C4-2B (cell line): ENCODE data around the gene ANG.
"Not testable (repeated sequence)": the region's sequence is repeated elsewhere in the genome, so short reads cannot be mapped to it uniquely, and the experiment has no call there.

ENCODE experiments used
- H3K27ac ChIP-seq: fragments of 450-650 bp; 2 replicates; pipeline ENCODE4 v1.5.1; 2017
- ZFX ChIP-seq: fragments of 450-650 bp; IDR thresholded peaks from 2 replicates; pipeline ENCODE4 v1.6.1; 2017
- TF ChIP-seq, protein P1 (sequence below): fragments of 450-650 bp; conservative IDR thresholded peaks from 2 replicates; pipeline ENCODE4 v1.5.1; 2017; ENCODE audit warnings: mild to moderate bottlenecking

The ANG gene

DNA sequence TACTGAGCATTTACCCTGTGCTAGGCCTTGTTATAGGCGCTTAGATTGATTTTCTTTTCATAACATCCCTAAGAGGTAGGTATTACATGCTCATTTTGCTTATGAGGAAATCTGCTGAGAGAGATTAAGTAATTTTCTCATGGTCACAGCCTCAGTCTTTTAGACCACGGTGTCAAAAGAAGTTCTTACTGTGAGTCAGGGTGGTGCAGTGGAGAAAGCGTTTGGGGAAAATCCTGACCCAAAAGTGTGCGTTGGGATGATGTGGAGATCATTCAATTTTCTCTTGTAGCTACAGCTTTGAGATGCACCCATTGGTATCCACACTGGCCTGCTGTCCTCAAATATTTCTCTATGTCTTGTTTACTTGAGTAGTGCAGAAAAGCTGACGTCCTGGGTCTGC lies 8.2 kb downstream of the ANG start:
- no peak overlapping the region for H3K27ac ChIP-seq
- TF ChIP-seq ZFX: no peak
- TF ChIP-seq, protein P1, sequence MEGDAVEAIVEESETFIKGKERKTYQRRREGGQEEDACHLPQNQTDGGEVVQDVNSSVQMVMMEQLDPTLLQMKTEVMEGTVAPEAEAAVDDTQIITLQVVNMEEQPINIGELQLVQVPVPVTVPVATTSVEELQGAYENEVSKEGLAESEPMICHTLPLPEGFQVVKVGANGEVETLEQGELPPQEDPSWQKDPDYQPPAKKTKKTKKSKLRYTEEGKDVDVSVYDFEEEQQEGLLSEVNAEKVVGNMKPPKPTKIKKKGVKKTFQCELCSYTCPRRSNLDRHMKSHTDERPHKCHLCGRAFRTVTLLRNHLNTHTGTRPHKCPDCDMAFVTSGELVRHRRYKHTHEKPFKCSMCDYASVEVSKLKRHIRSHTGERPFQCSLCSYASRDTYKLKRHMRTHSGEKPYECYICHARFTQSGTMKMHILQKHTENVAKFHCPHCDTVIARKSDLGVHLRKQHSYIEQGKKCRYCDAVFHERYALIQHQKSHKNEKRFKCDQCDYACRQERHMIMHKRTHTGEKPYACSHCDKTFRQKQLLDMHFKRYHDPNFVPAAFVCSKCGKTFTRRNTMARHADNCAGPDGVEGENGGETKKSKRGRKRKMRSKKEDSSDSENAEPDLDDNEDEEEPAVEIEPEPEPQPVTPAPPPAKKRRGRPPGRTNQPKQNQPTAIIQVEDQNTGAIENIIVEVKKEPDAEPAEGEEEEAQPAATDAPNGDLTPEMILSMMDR: no peak

DNA sequence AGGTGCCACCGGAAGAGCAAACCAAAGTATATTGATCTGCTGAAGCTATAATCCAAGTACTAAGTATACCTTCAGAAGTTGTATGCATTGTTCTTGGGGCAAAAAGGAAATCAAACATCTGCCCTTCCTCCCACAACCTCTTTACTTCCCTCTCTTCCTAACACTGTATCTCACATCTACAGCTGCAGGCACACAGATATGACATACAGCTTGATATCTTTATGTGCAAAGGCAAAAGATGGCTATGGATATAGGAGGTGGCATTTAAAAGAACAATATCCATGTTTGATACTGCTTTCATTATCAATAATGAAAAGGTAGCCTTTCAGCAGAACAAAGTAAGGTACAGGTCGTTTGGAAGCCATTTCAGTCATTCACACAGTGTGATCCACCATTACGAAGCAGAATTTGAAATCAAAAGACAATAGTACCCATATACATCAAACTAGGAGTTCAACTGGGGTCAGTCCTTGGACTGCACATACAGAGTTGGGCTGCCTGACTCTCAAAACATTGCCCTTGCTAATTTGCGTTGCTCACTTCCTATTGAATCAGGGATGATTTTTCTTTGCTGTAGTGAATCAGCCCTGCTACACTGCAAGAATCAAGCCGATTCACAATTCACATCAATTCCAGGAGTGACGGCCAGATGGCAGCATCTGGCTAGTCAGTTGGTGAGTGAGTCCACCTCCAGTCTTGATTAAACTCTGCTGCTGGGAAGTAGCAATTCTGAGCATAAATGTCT lies 8.9 kb downstream of the ANG start:
- no peak for TF ChIP-seq ZFX
- TF ChIP-seq, protein P1: peak; percentile 84
- no peak overlapping the region for H3K27ac ChIP-seq

DNA sequence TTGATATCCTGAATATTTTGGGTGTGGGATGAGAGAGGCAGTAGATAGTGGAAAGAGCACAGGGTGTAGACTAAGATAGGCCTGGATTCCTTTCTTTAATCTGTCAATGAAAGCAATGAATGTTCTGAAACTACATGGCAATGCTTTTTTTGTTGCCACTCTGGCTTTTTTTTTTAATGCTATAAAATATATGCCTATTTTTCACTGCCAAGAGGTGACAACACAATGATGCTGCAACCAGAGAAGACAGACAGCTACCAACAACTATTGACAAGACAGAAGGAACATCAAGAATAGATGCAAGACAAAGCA lies 9.4 kb downstream of the ANG start:
- TF ChIP-seq, protein P1: peak; percentile 62
- no peak for TF ChIP-seq ZFX
- no peak overlapping the region for H3K27ac ChIP-seq

DNA sequence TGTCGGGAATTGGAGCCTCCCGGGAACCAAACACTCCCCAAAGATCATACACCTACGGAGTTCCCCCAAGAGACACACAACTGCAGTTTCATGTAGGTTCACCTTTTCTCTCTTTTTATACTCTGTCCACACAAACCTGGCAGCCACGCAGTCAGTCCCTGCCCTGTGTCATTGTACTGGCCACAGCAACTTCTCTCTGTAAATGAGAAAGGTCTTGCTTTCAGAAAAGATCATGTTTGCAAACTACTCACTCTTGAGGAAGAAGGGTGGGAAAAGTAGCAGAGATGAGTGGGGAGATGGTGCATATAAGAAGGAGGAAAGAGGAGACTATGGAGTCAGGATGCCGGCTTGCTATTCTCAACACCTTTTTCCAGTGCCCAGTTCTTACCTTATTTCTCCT lies 10.4 kb downstream of the ANG start:
- TF ChIP-seq, protein P1: no peak
- no peak for TF ChIP-seq ZFX
- H3K27ac ChIP-seq: no peak overlapping the region

DNA sequence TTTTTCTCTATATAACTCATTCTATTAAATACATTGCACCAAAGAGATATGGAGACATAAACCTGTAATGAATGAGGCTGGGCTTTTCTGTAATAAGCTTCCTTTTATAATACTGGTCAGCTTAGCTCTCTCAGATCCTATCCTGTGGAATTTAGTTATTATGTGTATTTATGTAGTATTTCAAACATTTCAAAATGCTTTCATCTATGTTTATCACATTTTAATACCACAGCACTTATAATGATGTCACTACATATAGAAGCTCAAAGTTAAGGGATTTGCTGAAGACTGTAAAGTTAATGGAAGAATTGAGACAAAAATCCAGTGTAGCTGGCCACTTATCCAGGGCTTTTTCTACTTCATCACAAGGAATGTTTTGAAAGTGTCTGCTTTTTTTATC lies 11.4 kb downstream of the ANG start:
- no peak for TF ChIP-seq ZFX
- TF ChIP-seq, protein P1: no peak
- no peak overlapping the region for H3K27ac ChIP-seq

DNA sequence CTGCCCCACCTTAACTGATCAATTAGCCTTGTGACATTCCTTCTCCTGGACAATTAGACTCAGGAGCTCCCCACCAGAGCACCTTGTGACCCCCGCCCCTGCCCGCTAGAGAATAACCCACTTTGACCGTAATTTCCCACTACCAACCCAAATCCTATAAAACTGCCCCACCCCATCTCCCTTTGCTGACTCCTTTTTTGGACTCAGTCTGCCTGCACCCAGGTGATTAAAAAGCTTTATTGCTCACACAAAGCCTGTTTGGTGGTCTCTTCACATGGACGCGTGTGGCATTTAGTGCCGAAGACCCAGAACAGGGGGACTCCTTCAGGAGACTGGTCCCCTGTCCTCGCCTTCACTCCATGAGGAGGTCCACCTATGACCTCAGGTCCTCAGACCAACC lies 12.4 kb downstream of the ANG start:
- H3K27ac ChIP-seq: not testable (repeated sequence)

DNA sequence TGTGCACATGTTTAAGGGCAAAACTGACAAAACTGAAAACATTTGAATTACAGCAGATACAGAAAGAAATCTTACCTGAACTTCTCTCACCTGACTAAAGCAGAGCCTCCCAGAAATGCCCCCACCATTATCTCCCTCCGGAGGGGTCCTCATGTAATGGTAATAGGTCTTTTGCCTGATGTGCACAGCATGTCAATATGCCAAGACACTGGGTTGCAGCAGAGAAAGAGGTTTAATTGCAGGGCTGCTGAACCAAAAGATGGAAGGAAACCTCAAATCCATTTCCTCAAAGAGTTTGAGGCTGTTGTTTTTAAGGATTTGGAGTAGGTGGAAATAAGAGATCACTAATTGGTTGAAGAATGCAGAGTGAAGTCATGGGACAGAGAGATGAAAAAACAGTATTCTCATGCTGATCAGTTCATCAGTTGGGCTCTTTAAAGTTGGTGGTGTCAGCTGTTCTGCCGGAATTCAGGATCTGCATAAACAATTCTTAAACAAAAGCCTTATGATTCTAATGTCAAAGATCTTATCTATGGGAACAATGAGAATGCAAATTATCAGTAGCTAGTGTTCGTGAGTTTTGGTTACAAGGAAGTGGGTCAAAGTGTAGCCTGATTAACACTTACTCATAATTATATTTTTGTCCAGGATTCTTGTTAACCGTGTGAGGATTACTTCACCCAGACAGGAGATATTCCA lies 18.2 kb downstream of the ANG start:
- TF ChIP-seq, protein P1: no peak
- TF ChIP-seq ZFX: no peak
- no peak overlapping the region for H3K27ac ChIP-seq

DNA sequence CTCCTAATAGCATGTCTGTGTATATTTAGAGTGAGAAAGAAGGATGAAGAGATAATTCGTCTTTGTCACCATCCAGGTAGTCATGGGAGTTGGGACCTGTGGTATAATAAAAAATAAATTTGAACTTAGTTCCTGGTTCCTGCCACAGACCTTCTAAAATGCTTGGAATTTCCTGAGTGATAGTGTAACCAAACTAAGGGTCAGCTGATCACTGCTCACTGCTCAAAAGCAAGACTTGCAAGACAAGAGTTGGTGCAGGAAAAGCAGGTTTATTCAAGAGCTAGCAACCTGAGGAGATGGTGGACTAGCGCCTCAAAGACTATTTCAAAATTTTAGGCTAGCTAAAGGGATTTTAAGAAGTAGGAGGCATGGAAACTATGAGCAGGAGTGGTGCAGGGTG lies 19.1 kb downstream of the ANG start:
- H3K27ac ChIP-seq: no peak overlapping the region
- no peak for TF ChIP-seq ZFX
- TF ChIP-seq, protein P1: no peak
